Kidney (tissue), 14 donors: ENCODE results near the gene ZNF230. TPM values are rescaled to one million over a fixed set of nuclear protein-coding genes. Genes with fewer than 3 reads are reported as not detected.

Experiments used
- DNase-seq, 5 donors: peaks; one replicate each; pipeline ENCODE4 v3.0.0-alpha.2; 2013 to 2020
- FAIRE-seq: peaks from 2 replicates; lab custom pipeline; 2012; peaks lifted over from hg19 to GRCh38; lab: Jason Lieb, UNC
- H3K27ac ChIP-seq, 2 donors: one replicate each; pipeline ENCODE4 v1.7.0; 2013; ENCODE audit warnings: low read depth in 2 of 2, low read length in 2 of 2, inconsistent platforms in 1 of 2
- H3K27me3 ChIP-seq: one replicate; pipeline ENCODE4 v1.7.1; 2013; ENCODE audit warnings: low read length, inconsistent platforms; ENCODE audit not compliant: control insufficient read depth, insufficient read depth
- H3K36me3 ChIP-seq, 3 donors: one replicate each; pipeline versions ENCODE4 v1.7.0 to v1.7.1; 2013; ENCODE audit warnings: low read length in 3 of 3, control low read depth in 1 of 3, inconsistent platforms in 1 of 3; ENCODE audit not compliant: insufficient read depth in 3 of 3, control insufficient read depth in 2 of 3
- H3K4me1 ChIP-seq, 3 donors: one replicate each; pipeline versions ENCODE4 v1.7.0 to v1.7.1; 2013; ENCODE audit warnings: low read length in 3 of 3, inconsistent platforms in 1 of 3, low read depth in 1 of 3; ENCODE audit not compliant: control insufficient read depth in 2 of 3, insufficient read depth in 2 of 3
- H3K4me3 ChIP-seq, 3 donors: one replicate each; pipeline versions ENCODE4 v1.7.0 to v1.8.1; 2013; ENCODE audit warnings: low read length in 3 of 3, control low read depth in 1 of 3, inconsistent platforms in 1 of 3
- H3K9ac ChIP-seq, 3 donors: one replicate each; pipeline versions ENCODE4 v1.7.0 to v1.7.1; 2013; ENCODE audit warnings: low read length in 3 of 3, control low read depth in 1 of 3, inconsistent platforms in 1 of 3
- H3K9me3 ChIP-seq, 3 donors: one replicate each; pipeline versions ENCODE4 v1.7.0 to v1.7.1; 2013; ENCODE audit warnings: low read length in 3 of 3, control low read depth in 1 of 3, inconsistent platforms in 1 of 3; ENCODE audit not compliant: control insufficient read depth in 2 of 3, insufficient read depth in 1 of 3
- CTCF ChIP-seq: IDR thresholded peaks from 3 replicates; pipeline ENCODE4 v1.5.1; 2012; ENCODE audit warnings: mild to moderate bottlenecking, moderate library complexity, borderline replicate concordance; ENCODE audit not compliant: insufficient read depth; ENCODE audit errors: extremely low read depth
- intact Hi-C: fragments of 100-400 bp; cut with DNase I; formaldehyde crosslinking; loops from one replicate; pipeline ENCODE4 v1.11.1; 2022
- polyA plus RNA-seq: library from polyadenylated mRNA; stranded (reverse); fragments of 350-450 nt; fragmentation: Illumina TruSeq; extraction: RNeasy Lipid Tissue Mini Kit (QIAGEN cat#74804); gene quantifications from one replicate; pipeline ENCODE4 v1.2.3, GENCODE V29; 2014; ENCODE audit warnings: low read depth, low replicate concordance; ENCODE audit not compliant: insufficient read depth
- total RNA-seq: library from RNA; stranded (reverse); fragmentation: NEBNext Ultra II Directional; extraction: Animal tissue kit (Norgen Biotek cat#: 25700); gene quantifications from one replicate; pipeline ENCODE4 v1.2.1, GENCODE V29; 2021
- donor health status: control.
- donor health status: control.
- donor health status: control.
- donor health status: control.
- donor health status: control.
- donor health status: DM: yes; HTN: yes; CAD: no.
- donor health status: Normal renal cell carcinoma (clear cell type).

ZNF230 gene
- total and polyA plus RNA-seq, 2 donors from 2014 or later = 1.6 to 7.1 TPM

- no peak overlapping the region for H3K9ac ChIP-seq
- DNase-seq (no peak), FAIRE-seq (no peak)
- no peak overlapping the region for H3K27ac ChIP-seq
- intact Hi-C loops = no loop called here
- no peak overlapping the region for H3K4me3 ChIP-seq
- no peaks in the 10 kb centered on the region for H3K27me3 ChIP-seq
- peaks cover 0 to 24% (median 3%) of the 10 kb centered on the region in 3 donors for H3K9me3 ChIP-seq
- peaks cover 0 to 2% (median 0%) of the 10 kb centered on the region in 3 donors for H3K4me1 ChIP-seq
- H3K36me3 ChIP-seq = peaks cover 9 to 34% (median 14%) of the 10 kb centered on the region in 3 donors
- TF ChIP-seq CTCF = no peak
Observed at GRCh38 chr19:43997631-43998290, 5.0 kb upstream of the ZNF230 start.

GRCh38 chr19:44002212-44002565 is 568 bp upstream of the ZNF230 start:
- H3K9ac ChIP-seq = peak overlapping the region in 2 of 3 donors; percentile 79 to 96
- H3K27me3 ChIP-seq = no peaks in the 10 kb centered on the region
- intact Hi-C loops = no loop called here
- TF ChIP-seq CTCF = no peak
- no peak for DNase-seq
- H3K36me3 ChIP-seq = peaks cover under 1 to 4% (median 3%) of the 10 kb centered on the region in 3 donors
- peak overlapping the region; percentile 39 to 49 for H3K27ac ChIP-seq
- H3K4me3 ChIP-seq = peak overlapping the region; percentile 93 to 98 (median 94)
- peaks cover 0 to 16% (median 0%) of the 10 kb centered on the region in 3 donors for H3K9me3 ChIP-seq
- peaks cover 4 to 11% (median 7%) of the 10 kb centered on the region in 3 donors for H3K4me1 ChIP-seq
- no peak for FAIRE-seq

GRCh38 chr19:44003461-44004009 is 778 bp downstream of the ZNF230 start:
- FAIRE-seq (no peak), DNase-seq (peak in 4 of 5 donors; percentile 29 to 66 (median 38))
- Histone ChIP-seq H3K4me3 (peak overlapping the region; percentile 93 to 98 (median 94)), H3K36me3 (peaks cover 10 to 14% (median 11%) of the 10 kb centered on the region in 3 donors), H3K27ac (peak overlapping the region in 1 of 2 donors; percentile 53), H3K27me3 (no peaks in the 10 kb centered on the region), H3K9me3 (peaks cover 0 to 20% (median 0%) of the 10 kb centered on the region in 3 donors), H3K4me1 (peaks cover 4 to 11% (median 7%) of the 10 kb centered on the region in 3 donors), H3K9ac (peak overlapping the region; percentile 85 to 96 (median 93))
- intact Hi-C loops = no loop called here
- TF ChIP-seq CTCF = no peak
